GM12878 (cell line): ENCODE results near the gene NDUFAF5. TPM values are rescaled to one million over a fixed set of nuclear protein-coding genes. Genes with fewer than 3 reads are reported as not detected.

Source experiments
- ATAC-seq: fragments of 200-7000 bp; cut with Tn5 transposase; 3 replicates; pipeline ENCODE4 v1.9.1; 2020; ENCODE audit warnings: mild to moderate bottlenecking, moderate library complexity
- BruUV-seq: library from RNA; stranded (reverse); fragments of 400-500 nt; replicated peaks from 2 replicates; lab custom pipeline; 2021; lab: Mats Ljungman, UMichigan
- CTCF ChIA-PET: fragments of 300-600 bp; sonication (Branson Sonifier 250); formaldehyde crosslinking; extraction: SDS; loops from one replicate; lab custom pipeline; 2021; ENCODE audit warnings: inconsistent platforms; lab: Yijun Ruan, JAX
- POLR2A ChIA-PET: fragments of 350-600 bp; formaldehyde crosslinking; extraction: SDS; loops from one replicate; lab custom pipeline; 2021; ENCODE audit warnings: inconsistent platforms; lab: Charles Lee
- RAD21 ChIA-PET: fragments of 300-600 bp; sonication (Branson Sonifier 250); formaldehyde crosslinking; loops from one replicate; lab custom pipeline; 2023; ENCODE audit warnings: antibody characterized with exemption; ENCODE audit not compliant: unreplicated experiment; lab: Charles Lee
- SMC1A ChIA-PET: fragments of 300-600 bp; sonication (Branson Sonifier 250); formaldehyde crosslinking; loops from one replicate; lab custom pipeline; 2023; ENCODE audit not compliant: unreplicated experiment, uncharacterized antibody; lab: Charles Lee
- DNase-seq: peaks from one replicate; pipeline ENCODE4 v3.0.0-alpha.2; 2011; ENCODE audit warnings: low read depth, low spot score
- FAIRE-seq: peaks from 3 replicates; lab custom pipeline; 2011; peaks lifted over from hg19 to GRCh38; lab: Jason Lieb, UNC
- H2AFZ ChIP-seq: 2 replicates; pipeline ENCODE4 v1.6.0; 2011; ENCODE audit warnings: low read depth, low read length, control low read depth; ENCODE audit not compliant: control insufficient read depth
- H3K27ac ChIP-seq: 2 replicates; pipeline ENCODE4 v1.5.1; 2011; ENCODE audit warnings: control low read depth; ENCODE audit not compliant: control insufficient read depth, insufficient read depth
- H3K27me3 ChIP-seq, 2 experiments: replicated peaks in 1 of 2; 2 replicates each; pipeline versions ENCODE4 v1.6.0 to v1.6.1; 2011; ENCODE audit warnings: low read length in 1 of 2; ENCODE audit not compliant: control insufficient read depth in 2 of 2, insufficient read depth in 2 of 2
- H3K36me3 ChIP-seq, 2 experiments: 2 replicates each; pipeline ENCODE4 v1.5.1; 2011; ENCODE audit warnings: low read length in 1 of 2; ENCODE audit not compliant: control insufficient read depth in 2 of 2, insufficient read depth in 2 of 2
- H3K4me1 ChIP-seq: 2 replicates; pipeline ENCODE4 v1.6.1; 2011; ENCODE audit warnings: mild to moderate bottlenecking, low read length, moderate library complexity, mixed read lengths; ENCODE audit not compliant: control insufficient read depth, insufficient read depth
- H3K4me2 ChIP-seq: 2 replicates; pipeline ENCODE4 v1.6.0; 2011; ENCODE audit warnings: control low read depth; ENCODE audit not compliant: control insufficient read depth, insufficient read depth
- H3K4me3 ChIP-seq: fragments of 200-600 bp; sonication (generic); 2 replicates; pipeline ENCODE4 v1.5.1; 2016
- H3K79me2 ChIP-seq: 2 replicates; pipeline ENCODE4 v1.6.0; 2011; ENCODE audit warnings: low read length; ENCODE audit not compliant: control insufficient read depth, insufficient read depth
- H3K9ac ChIP-seq: 2 replicates; pipeline ENCODE4 v1.8.0; 2011; ENCODE audit warnings: low read length, control low read depth, mixed read lengths; ENCODE audit not compliant: control insufficient read depth, insufficient read depth
- H3K9me3 ChIP-seq: replicated peaks from 3 replicates; pipeline ENCODE4 v1.5.1; 2011; ENCODE audit warnings: mild to moderate bottlenecking, low read length; ENCODE audit not compliant: control insufficient read depth, insufficient read depth
- H4K20me1 ChIP-seq: 2 replicates; pipeline ENCODE4 v1.6.0; 2011; ENCODE audit not compliant: control insufficient read depth, insufficient read depth
- ATF3 ChIP-seq: IDR thresholded peaks from 2 replicates; pipeline ENCODE4 v1.6.1; 2011; ENCODE audit warnings: low read depth, mild to moderate bottlenecking, low read length, moderate library complexity, borderline replicate concordance; ENCODE audit errors: extremely low read depth
- CBX5 ChIP-seq: sonication (generic); IDR thresholded peaks from 2 replicates; pipeline ENCODE4 v1.6.1; 2016; ENCODE audit warnings: low read depth, moderate library complexity, mild to moderate bottlenecking, inconsistent platforms
- E2F4 ChIP-seq: IDR thresholded peaks from 2 replicates; pipeline ENCODE4 v1.6.1; 2012; ENCODE audit warnings: low read depth, low read length, improper control_type of control experiment
- FOXK2 ChIP-seq: fragments of 450-650 bp; IDR thresholded peaks from 2 replicates; pipeline ENCODE4 v1.6.1; 2017; ENCODE audit warnings: mild to moderate bottlenecking, moderate library complexity
- MTA2 ChIP-seq: fragments of 450-650 bp; IDR thresholded peaks from 2 replicates; pipeline ENCODE4 v1.6.1; 2016; ENCODE audit warnings: low read depth, mild to moderate bottlenecking, moderate library complexity
- MTA3 ChIP-seq: IDR thresholded peaks from 2 replicates; pipeline ENCODE4 v1.6.1; 2012; ENCODE audit warnings: low read length, inconsistent platforms, borderline replicate concordance
- NFYB ChIP-seq: IDR thresholded peaks from 2 replicates; pipeline ENCODE4 v1.6.1; 2011; ENCODE audit warnings: low read depth, mild to moderate bottlenecking, low read length, improper control_type of control experiment, moderate library complexity; ENCODE audit not compliant: insufficient read depth
- RCOR1 ChIP-seq: conservative IDR thresholded peaks from 2 replicates; pipeline ENCODE4 v1.6.1; 2012; ENCODE audit warnings: low read depth, low read length, improper control_type of control experiment
- SMAD5 ChIP-seq: IDR thresholded peaks from 2 replicates; pipeline ENCODE4 v1.6.1; 2016; ENCODE audit warnings: antibody characterized with exemption, low read depth
- SP1 ChIP-seq: IDR thresholded peaks from one replicate; pipeline ENCODE4 v1.6.1; 2011; ENCODE audit warnings: low read depth, low read length
- TCF3 ChIP-seq: IDR thresholded peaks from 2 replicates; pipeline ENCODE4 v1.6.1; 2012; ENCODE audit warnings: low read depth, mild to moderate bottlenecking, low read length, borderline replicate concordance; ENCODE audit not compliant: insufficient read depth
- ZBTB11 ChIP-seq: fragments of 450-650 bp; formaldehyde crosslinking; IDR thresholded peaks from 2 replicates; pipeline ENCODE4 v1.5.0; 2022; ENCODE audit warnings: mild to moderate bottlenecking, missing genetic modification characterization
- WGBS: methylation state at CpG from one replicate; pipeline ENCODE4 v1.1.6; 2016; ENCODE audit warnings: low lambda C conversion rate; ENCODE audit not compliant: insufficient replicate concordance, insufficient coverage; ENCODE audit errors: missing lambda C conversion rate; 5-methylcytosine and 5-hydroxymethylcytosine counted together
- in situ Hi-C: fragments of 300-500 bp; cut with MboI; formaldehyde crosslinking; loops from 9 replicates; pipeline ENCODE4 v1.14.3; 2018; ENCODE audit warnings: mixed read lengths
- intact Hi-C: fragments of 100-400 bp; cut with micrococcal nuclease; formaldehyde crosslinking; loops from one replicate; pipeline ENCODE4 v1.14.2; 2022; ENCODE audit not compliant: unreplicated experiment
- polyA plus RNA-seq, 11 experiments: library from polyadenylated mRNA; depleted of rRNA in 4 of 11; unstranded in 6 of 11; stranded (reverse) in 5 of 11; fragments of >200 nt; fragmentation: Nextera tagmentation in 4 of 11; fragmentation: Illumina TruSeq in 1 of 11; extraction: Ambion mirVana in 4 of 11; extraction: Trizol in 1 of 11; gene quantifications; 1 replicate in 1 of 11; 2 replicates in 10 of 11; pipeline versions ENCODE4 v1.2.1 to v1.2.3, GENCODE V29; 2011 to 2016; ENCODE audit warnings: inconsistent platforms in 2 of 11, missing spikeins in 2 of 11, low read depth in 1 of 11
- total RNA-seq, 4 experiments: library from RNA; depleted of rRNA in 3 of 4; stranded (reverse); fragments of >200 nt in 3 of 4; fragmentation: Illumina TruSeq in 1 of 4; extraction: Trizol in 1 of 4; gene quantifications; 2 replicates each; pipeline versions ENCODE4 v1.2.1 to v1.2.3, GENCODE V29; 2013 to 2021
- TF ChIP-seq, protein P1 (sequence below): IDR thresholded peaks from 2 replicates; pipeline ENCODE4 v1.6.1; 2011; ENCODE audit warnings: mild to moderate bottlenecking, low read depth, low read length, moderate library complexity; ENCODE audit not compliant: insufficient replicate concordance

Gene NDUFAF5
- total and polyA plus RNA-seq, 10 of the 15 experiments (the other 5 are each of a cell fraction or from before 2014, with no cell fraction given): 15.6 to 36.9 (median 28.0) TPM

GRCh38 chr20:13822459-13822858 is 37.6 kb downstream of the NDUFAF5 start:
- WGBS: 56% methylated on average over 2 of the region's 2 CpGs

More at GRCh38 chr20:13822459-13822858, 37.6 kb downstream of the NDUFAF5 start:
- Histone ChIP-seq H3K4me3 (no peak overlapping the region), H3K27ac (no peak overlapping the region), H4K20me1 (no peaks in the 10 kb centered on the region), H3K4me2 (no peak overlapping the region), H3K79me2 (no peaks in the 10 kb centered on the region), H3K36me3 (peaks cover 0 to 3% of the 10 kb centered on the region in 2 experiments; a peak in 2 of 4 replicates), H3K4me1 (no peaks in the 10 kb centered on the region), H3K27me3 (no peaks in the 10 kb centered on the region), H3K9me3 (no peaks in the 10 kb centered on the region), H3K9ac (no peak overlapping the region), H2AFZ (no peak overlapping the region)
- SMC1A ChIA-PET: no interaction called here
- no peak for TF ChIP-seq CBX5
- no peak for TF ChIP-seq SP1
- TF ChIP-seq SMAD5: no peak
- no peak for TF ChIP-seq NFYB
- no peak for TF ChIP-seq MTA3
- TF ChIP-seq TCF3: no peak
- TF ChIP-seq E2F4: no peak
- TF ChIP-seq RCOR1: no peak
- TF ChIP-seq ATF3: no peak
- TF ChIP-seq ZBTB11 (CRISPR knock-in tag): no peak
- TF ChIP-seq FOXK2: no peak
- no peak for TF ChIP-seq MTA2
- TF ChIP-seq, protein P1, sequence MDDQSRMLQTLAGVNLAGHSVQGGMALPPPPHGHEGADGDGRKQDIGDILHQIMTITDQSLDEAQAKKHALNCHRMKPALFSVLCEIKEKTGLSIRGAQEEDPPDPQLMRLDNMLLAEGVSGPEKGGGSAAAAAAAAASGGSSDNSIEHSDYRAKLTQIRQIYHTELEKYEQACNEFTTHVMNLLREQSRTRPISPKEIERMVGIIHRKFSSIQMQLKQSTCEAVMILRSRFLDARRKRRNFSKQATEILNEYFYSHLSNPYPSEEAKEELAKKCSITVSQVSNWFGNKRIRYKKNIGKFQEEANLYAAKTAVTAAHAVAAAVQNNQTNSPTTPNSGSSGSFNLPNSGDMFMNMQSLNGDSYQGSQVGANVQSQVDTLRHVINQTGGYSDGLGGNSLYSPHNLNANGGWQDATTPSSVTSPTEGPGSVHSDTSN: no peak
- DNase-seq (no peak), ATAC-seq (no peak), FAIRE-seq (no peak)
- POLR2A ChIA-PET: no interaction called here
- CTCF ChIA-PET: interaction anchor here (1.6 to 5.1 kb wide), 2 partner anchors 8 to 231 kb away, joined by 5 to 61 read pairs; no protein-coding TSS in a partner anchor
- in situ Hi-C loops: loop anchor here (5.0 kb wide), 1 partner anchor 240 kb away; no protein-coding TSS in a partner anchor
- no TSS peak for BruUV-seq
- RAD21 ChIA-PET: no interaction called here
- intact Hi-C loops: loop anchor here (5.0 kb wide), 1 partner anchor 130 kb away; no protein-coding TSS in a partner anchor
